NCI-H187 (cell line): Measurements from ENCODE around the gene FHOD1.

Experiments
- DNase-seq, 2 experiments: peaks; one replicate each; lab custom pipeline; 2025; lab: John Stamatoyannopoulos, UW

Gene FHOD1

GRCh38 chr16:67277294-67277998, 30.2 kb upstream of the FHOD1 start:
- DNase-seq: no peak

DNA sequence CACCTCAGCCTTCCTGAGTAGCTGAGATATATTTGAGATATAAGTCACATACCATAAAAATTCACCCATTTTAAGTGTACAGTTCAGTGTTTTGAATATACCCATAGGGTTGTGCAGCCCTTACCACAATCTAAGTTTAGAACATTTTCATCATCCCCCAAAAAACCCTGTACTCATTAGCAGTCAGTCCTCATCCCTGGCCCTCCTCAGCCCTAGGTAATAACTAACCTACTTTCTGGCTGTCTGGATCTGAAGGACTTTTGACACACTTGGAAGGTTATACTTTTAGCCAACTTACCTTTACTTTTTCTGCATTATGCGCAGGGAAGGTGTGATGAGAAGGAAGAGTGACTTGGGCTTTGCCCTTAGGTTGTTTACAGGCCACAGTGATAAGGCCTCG, 28.0 kb upstream of the FHOD1 start:
- DNase-seq: no peak

- no peak for DNase-seq
Measured at GRCh38 chr16:67271446-67271845, 24.2 kb upstream of the FHOD1 start.

GRCh38 chr16:67270931-67271338, 23.7 kb upstream of the FHOD1 start:
- DNase-seq: no peak

GRCh38 chr16:67269766-67270165, 22.5 kb upstream of the FHOD1 start:
- DNase-seq: no peak

- DNase-seq: no peak
Measured at GRCh38 chr16:67268136-67268579, 20.9 kb upstream of the FHOD1 start.

- no peak for DNase-seq
Measured at GRCh38 chr16:67265834-67266233, 18.6 kb upstream of the FHOD1 start.

GRCh38 chr16:67264866-67265265, 17.6 kb upstream of the FHOD1 start:
- DNase-seq: no peak

GRCh38 chr16:67264277-67264676, 17.0 kb upstream of the FHOD1 start:
- no peak for DNase-seq

DNA sequence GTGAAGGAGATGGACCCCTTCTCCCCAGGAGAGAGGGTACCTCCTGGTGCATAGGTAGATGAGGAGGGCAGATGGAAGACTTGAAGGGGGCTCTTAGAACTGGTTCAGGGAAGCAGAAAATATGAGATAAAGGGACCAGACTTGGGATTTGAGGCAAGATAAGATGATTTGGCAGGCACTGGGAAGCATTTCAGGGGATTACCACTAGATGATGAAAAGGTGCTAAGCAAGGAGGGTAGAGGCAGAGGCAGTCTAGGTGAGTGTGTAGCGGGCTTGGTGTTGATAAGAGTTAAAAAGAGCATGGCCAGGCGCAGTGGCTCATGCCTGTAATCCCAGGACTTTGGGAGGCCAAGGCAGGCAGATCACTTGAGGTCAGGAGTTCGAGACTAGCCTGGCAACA, 15.9 kb upstream of the FHOD1 start:
- no peak for DNase-seq

DNA sequence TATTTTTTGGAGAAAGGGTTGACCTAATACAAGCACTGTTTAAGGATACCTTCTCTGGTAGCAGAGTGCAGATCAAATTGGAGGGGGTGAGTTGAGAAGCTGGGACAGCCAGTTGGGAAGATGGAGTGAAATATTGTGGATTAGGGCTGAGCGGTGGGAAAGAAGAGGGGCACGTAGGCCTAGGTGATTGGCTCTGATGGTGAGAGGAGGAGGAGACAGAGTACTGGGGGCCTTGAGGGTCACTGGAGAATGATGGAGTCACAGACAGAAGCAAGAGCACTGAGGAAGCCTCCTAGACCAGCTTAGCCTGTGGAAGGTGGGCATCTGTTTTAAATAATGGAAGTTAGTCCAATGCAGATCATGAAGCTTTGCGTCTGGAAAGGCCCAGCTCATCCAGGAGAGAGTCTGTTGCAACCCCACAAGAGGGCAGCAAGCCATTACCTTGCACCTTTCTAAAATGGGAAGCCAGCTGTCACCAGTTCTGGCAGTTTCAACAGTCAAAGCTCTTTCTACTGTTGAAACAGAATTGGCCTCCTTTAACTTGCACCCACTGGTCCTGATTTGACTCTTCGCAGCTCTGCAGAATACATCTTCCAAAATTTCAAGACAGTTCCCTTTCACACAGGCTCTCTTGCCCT, 13.3 kb upstream of the FHOD1 start:
- DNase-seq: no peak

GRCh38 chr16:67259705-67260104, 12.4 kb upstream of the FHOD1 start:
- DNase-seq: no peak

DNA sequence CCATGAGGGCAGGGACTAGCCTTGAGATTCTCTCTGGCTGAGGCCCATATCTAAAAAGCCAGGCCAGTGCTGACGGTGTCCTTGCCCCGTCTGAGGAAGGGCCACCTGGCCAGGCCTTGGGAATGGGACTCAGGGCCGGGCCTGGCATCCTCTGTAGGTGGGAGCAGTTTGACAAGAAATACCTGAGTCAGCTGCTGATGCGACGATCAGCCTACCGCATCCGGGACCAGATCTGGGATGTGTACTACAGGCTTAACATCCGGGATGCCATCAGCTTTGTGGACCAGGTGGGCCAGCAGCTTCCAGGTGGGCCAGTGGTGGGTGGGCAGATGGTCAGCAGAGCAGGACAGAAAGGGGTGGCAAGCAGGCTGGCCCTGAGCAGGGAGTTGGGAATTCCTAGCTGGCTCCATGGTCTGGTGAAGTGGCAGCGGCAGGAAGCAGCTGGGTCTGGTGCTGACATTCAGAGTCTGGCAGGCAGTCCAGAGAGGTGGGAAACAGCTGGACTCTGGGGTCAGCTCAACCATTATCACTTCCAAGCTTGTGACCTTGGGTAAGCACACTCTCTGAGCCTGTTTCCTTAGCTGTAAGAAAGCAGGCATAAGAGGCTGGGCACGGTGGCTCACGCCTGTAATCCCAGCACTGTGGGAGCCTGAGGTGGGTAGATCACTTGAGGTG, 11.0 kb upstream of the FHOD1 start:
- DNase-seq: no peak

- no peak for DNase-seq
Measured at GRCh38 chr16:67257486-67258160, 10.3 kb upstream of the FHOD1 start.

GRCh38 chr16:67256701-67257230, 9.5 kb upstream of the FHOD1 start:
- no peak for DNase-seq

GRCh38 chr16:67255553-67256221, 8.4 kb upstream of the FHOD1 start:
- DNase-seq: no peak

- no peak for DNase-seq
Measured at GRCh38 chr16:67254801-67255552, 7.7 kb upstream of the FHOD1 start.

GRCh38 chr16:67252609-67253497, 5.6 kb upstream of the FHOD1 start:
- no peak for DNase-seq

DNA sequence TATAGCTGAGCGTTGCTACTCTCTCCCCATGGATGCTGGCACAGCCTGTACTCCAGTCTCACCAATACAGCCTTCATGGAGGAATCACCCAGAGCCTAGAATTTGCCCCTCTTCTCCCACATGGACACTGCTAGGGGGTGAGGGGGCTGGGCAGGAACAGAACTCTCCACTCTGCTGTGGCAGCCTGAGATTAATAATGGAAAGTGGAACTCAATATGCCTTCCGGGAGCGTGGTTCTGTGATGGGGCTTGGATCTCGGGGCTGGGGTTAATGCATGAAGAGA, 2.7 kb upstream of the FHOD1 start:
- no peak for DNase-seq
